ENCODE data around the gene CD3E.
"Not testable (repeated sequence)": the region's sequence is repeated elsewhere in the genome, so short reads cannot be mapped to it uniquely, and the experiment has no call there.

The CD3E gene

DNA sequence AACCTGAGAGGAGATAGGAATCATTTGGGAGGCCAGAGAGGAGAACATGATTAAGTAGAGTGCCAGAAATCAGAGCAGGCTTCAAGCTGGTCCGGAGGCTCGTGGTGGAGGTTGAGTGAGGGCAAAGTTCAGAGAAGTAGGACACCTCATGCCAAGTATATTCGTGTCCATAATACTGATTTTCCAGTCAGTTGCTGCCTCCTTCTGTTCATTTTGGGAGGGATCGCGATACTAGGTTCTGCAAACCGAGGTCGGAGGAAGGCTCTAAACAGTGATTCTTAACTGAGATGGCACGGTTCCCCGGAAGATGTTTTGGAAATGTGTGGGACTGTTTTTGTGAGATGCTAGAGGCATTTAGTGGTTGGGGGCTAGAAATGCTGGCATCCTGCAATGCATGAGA is 13.6 kb upstream of the CD3E start:
- DNase-seq (ENCODE audit: low read depth in 2 of 3, low spot score in 2 of 3): no peak

- no peak for DNase-seq (ENCODE audit: low read depth in 2 of 3, low spot score in 2 of 3)
Observed at GRCh38 chr11:118291477-118292135, 12.9 kb upstream of the CD3E start.

- DNase-seq (ENCODE audit: low read depth in 2 of 3, low spot score in 2 of 3): no peak
Observed at GRCh38 chr11:118294053-118294452, 10.5 kb upstream of the CD3E start.

GRCh38 chr11:118295199-118295598 is 9.3 kb upstream of the CD3E start:
- no peak for DNase-seq (ENCODE audit: low read depth in 2 of 3, low spot score in 2 of 3)

DNA sequence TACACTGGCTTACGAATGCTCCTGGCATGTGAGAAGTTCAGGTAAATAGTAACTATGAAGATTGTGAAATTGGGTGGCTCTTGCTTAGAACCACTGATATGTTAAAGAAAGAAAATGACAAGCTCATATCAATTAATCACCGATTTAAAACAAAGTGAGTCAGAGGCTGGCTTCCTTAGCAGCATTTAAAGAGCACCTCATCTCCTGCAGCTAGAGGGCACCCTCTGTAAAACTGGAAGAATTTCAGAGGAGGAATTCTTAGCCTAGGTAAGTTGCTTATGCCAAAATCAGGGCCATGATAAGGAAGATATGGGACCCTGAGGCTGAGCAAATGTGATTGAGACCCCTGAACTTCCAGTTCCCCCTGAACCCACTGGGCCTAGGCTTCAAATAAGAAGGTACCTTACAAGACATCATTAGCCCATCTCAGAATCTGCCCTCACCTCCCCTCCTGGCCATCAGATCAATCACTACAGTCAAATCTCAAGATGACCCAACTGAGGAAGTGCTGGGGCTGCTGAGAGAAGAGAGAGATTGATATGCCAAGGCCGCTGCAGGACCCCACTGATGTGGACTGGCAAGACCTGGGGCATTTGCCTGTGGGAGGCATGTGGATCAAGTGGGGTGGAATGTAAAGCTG is 8.6 kb upstream of the CD3E start:
- DNase-seq (ENCODE audit: low read depth in 2 of 3, low spot score in 2 of 3): no peak

GRCh38 chr11:118301600-118302195 is 2.8 kb upstream of the CD3E start:
- DNase-seq (ENCODE audit: low read depth in 2 of 3, low spot score in 2 of 3): no peak

GRCh38 chr11:118304227-118304567 is 333 bp upstream of the CD3E start:
- DNase-seq (ENCODE audit: low read depth in 2 of 3, low spot score in 2 of 3): no peak

DNA sequence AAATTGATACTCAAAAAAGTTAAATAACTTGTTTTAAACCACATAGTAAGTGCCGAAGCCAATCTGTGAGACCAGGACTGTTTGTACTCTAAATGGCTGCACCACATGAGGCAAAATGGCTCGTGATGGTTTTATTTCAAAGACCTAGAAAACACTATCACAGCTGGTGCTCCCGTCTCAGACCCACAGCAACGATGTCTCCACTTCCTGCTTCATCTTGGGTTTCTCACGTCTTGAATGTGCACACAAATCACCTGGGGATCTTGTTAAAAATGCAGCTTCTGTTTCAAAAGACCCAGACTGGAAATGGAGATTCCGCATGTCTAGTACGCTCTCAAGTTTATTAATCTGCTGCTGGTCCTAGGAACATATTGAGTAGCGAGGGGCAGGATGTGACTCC is 1.2 kb downstream of the CD3E start:
- DNase-seq (ENCODE audit: low read depth in 2 of 3, low spot score in 2 of 3): no peak

- DNase-seq (ENCODE audit: low read depth in 2 of 3, low spot score in 2 of 3): no peak
Observed at GRCh38 chr11:118306556-118306955, 2.0 kb downstream of the CD3E start.

DNA sequence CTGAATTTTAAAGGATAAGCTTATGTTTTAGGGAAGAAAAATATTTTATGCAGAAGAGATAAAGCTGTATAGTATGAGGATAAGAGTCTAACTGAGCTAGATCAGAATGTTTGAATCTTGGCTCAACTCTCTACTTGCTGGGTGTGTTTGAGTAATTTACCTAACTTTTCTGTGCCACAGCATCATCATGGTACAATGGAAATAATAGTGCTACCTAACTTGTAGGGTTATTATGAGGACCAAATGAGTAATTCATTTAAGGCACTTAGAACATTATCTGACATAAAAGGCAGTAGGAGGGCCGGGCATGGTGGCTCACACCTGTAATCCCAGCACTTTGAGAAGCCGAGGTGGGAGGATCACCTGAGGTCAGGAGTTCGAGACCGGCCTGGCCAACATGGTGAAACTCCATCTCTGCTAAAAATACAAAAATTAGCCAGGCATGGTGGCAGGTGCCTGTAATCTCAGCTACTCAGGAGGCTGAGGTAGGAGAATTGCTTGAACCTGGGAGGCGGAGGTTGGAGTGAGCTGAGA is 4.5 kb downstream of the CD3E start:
- DNase-seq (ENCODE audit: low read depth in 2 of 3, low spot score in 2 of 3): not testable (repeated sequence)

DNA sequence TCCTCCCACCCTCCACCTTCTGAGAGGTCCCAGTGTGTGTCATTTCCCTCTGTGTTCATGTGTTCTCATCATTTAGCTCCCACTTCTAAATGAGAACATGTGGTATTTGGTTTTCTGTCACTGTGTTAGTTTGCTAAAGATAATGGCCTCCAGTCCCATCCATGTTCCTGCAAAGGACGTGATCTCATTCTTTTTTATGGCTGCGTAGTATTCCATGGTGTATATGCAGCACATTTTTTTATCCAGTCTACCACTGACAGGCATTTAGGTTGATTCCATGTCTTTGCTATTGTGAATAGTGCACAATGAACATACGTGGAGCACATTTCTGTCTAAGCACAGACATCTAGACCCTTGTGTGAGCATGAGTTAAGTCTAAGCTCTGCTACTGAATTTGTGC is 5.7 kb downstream of the CD3E start:
- no peak for DNase-seq (ENCODE audit: low read depth in 2 of 3, low spot score in 2 of 3)

DNA sequence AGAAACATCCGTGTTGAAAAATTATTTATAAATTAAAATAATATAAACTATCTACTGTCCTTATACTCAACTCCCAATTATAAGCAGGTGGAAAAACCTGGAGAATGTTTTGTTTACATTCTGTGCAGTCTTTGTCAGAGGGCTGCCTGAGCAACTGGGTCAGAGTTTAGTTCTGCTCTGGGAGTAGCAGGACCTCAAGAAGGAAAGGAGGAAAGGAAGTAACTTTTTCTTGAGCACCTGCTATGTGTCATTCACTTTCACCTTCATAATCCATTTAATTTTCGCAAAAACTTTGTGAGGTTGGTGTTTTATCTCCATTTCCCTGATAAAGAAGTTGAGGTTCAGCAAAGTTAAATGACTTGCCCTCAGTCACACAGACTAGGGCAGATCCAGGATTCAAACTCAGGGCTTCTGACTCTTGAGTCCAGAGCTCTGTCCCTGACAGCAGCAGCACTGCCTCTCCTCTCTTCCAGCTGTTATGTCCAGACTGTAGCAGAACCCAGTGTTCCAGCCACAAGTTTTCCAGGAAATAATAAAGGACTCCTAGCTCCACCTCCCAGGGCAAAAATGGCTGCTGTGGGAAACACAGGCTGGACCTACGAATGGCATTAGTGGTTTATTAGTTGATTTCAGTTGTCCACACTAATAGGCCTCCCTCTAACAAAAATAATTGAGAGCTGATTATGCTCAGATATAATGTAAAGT is 6.4 kb downstream of the CD3E start:
- no peak for DNase-seq (ENCODE audit: low read depth in 2 of 3, low spot score in 2 of 3)

DNA sequence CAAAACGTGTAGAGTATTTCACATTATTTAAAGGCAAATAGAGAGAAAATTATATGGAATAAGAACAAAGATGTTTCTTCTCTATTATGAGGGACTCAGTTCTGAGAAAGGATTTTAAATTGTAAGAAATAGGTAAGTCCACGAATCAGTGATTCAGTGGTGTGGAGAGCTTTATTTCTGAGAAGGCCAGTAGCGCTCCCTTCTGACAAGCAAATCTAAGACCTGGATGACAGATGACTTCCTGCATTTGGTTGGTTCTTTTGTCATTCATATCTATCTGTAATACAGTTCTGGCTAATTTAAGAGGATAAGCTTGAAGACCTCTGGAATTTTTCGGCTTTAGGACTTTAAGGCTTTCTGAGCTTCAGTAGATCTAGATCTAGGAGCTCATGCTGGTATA is 7.0 kb downstream of the CD3E start:
- no peak for DNase-seq (ENCODE audit: low read depth in 2 of 3, low spot score in 2 of 3)

DNA sequence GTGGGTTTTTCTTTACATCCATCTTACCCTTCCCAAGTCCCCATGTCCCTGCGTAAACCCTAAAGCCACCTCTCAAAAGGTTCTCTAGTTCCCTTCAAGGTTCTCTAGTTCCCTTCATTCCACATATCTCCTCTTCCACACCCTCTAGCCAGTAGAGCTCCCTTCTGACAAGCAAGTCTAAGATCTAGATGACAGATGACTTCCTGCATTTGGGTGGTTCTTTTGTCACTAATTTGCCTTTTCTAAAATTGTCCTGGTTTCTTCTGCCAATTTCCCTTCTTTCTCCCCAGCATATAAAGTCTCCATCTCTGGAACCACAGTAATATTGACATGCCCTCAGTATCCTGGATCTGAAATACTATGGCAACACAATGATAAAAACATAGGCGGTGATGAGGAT is 7.8 kb downstream of the CD3E start:
- no peak for DNase-seq (ENCODE audit: low read depth in 2 of 3, low spot score in 2 of 3)

DNA sequence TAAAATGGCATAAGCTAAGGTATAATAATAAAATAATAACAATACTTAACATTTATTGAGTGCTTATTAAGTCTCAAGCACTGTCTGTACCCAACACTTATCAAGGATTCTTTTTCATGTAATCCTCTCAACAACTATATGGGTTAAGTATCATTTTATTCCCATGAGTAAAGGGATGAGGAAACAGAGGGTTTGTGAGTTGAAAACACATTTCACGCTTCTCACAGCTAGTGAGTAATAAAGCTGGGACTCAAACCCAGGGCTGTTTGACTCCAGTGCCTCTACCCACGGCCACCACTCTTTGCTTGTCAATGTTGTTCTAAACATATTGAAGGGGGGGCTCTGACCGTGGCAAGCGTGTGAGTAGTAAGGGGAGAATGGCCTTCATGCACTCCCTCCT is 8.7 kb downstream of the CD3E start:
- DNase-seq (ENCODE audit: low read depth in 2 of 3, low spot score in 2 of 3): no peak

GRCh38 chr11:118314988-118315411 is 10.5 kb downstream of the CD3E start:
- no peak for DNase-seq (ENCODE audit: low read depth in 2 of 3, low spot score in 2 of 3)

DNA sequence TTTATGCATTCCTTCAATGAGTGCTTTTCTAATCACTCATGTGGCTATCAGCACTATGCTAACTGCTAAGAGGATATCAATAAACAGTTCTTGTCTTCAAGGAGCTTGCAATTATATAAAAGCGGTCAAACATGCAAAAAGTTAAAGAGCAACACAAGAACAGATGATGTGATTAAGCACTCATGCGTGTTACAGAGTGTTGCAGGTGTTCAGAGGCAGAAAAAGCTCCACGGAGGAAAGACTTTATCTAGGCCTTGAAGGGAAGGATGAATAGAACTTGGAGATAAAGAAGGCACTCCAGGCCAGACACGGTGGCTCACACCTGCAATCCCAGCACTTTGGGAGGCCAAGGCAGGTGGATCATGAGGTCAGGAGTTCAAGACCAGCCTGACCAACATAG is 13.6 kb downstream of the CD3E start:
- DNase-seq (ENCODE audit: low read depth in 2 of 3, low spot score in 2 of 3): no peak

- DNase-seq (ENCODE audit: low read depth in 2 of 3, low spot score in 2 of 3): no peak
Observed at GRCh38 chr11:118318581-118319336, 14.2 kb downstream of the CD3E start.

- DNase-seq (ENCODE audit: low read depth in 2 of 3, low spot score in 2 of 3): no peak
Observed at GRCh38 chr11:118319337-118319707, 14.8 kb downstream of the CD3E start.

DNA sequence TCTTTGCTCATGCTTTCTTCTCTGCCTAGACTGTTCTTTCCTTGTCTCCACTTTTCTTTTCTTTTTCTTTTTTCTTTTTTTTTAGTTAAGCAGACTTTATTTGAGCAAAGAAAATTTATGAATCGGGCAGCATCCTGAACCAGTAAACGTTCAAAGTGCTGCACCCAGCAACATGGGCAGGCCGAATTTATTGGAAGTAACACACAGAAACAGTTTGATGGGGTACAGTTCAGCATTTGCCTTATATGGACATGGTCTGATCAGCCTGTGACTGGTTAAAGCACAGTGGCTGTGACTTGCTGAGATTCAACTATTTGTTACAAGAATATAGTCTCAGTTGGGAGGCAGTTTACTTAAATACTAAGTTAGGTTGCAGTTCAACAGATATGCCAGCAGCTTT is 16.0 kb downstream of the CD3E start:
- no peak for DNase-seq (ENCODE audit: low read depth in 2 of 3, low spot score in 2 of 3)

DNA sequence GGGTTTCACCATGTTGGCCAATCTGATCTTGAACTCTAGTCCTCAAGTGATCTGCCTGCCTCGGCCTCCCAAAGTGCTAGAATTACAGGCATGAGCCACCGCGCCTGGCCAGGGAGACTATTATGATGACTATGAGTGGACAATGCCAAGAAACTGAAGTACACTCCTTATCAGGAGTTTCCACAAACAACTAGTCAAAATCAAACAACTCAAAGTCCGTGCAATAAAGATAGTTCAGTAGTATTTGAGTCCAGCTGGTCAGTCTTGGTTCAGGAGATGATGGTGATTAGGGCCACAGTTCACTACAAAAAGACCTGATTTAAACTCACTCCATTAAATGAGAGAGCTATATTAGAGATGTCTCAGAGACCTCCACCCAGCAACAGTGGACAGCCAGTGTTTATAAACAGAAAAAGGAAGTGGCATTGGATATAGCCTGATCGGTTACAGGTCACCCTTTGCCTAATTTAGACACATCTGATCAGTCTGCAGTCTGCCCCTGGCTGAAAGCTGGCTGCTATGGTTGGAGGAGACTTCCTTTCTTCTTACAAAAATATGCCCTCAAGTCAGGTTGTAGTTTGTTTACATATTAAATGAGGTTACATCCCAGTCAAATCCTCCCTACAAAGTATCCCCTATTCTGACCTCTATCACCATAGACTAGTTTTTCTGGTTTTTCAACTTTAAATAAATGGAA is 17.0 kb downstream of the CD3E start:
- no peak for DNase-seq (ENCODE audit: low read depth in 2 of 3, low spot score in 2 of 3)

Data from activated CD8-positive, alpha-beta memory T cell treated with anti-CD3 and anti-CD28 coated beads for 48 hours (primary cell).